Activated CD4-positive, alpha-beta T cell treated with anti-CD3 and anti-CD28 coated beads, Interleukin-2, amount 50 U/mL, for 48 hours (primary cell): ENCODE data around the gene TUT4.

Experiments
- DNase-seq, 2 experiments: peaks; one replicate each; pipeline ENCODE4 v3.0.0-alpha.2; 2020

Gene TUT4

GRCh38 chr1:52531249-52531872 is 21.5 kb downstream of the TUT4 start:
- DNase-seq, result no peak

DNA sequence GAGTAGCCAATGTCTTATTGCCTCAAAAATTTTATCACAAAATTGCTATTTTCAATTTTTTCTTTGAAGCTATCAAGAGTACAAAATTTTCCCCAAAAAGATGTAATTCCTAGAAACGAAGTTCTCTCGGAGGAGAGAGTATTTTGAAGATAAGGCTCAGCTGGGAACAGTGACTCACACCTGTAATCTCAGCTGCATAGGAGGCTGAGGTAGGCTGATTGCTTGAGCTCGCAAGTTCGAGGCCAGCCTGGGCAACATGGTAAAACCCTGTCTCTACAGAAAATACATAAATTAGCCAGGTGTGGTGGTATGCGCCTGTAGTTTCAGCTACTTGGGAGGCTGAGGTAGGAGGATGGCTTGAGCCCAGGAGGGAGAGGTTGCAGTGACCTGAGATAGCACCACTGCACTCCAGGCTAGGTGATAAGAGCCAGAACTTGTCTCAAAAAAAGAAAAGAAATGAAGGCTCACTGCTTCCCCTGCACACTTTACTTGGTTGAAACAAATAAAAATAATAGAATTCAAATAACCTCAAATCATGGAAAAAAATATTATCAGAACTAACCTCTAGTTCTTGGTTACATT is 22.2 kb downstream of the TUT4 start:
- DNase-seq, result no peak

DNA sequence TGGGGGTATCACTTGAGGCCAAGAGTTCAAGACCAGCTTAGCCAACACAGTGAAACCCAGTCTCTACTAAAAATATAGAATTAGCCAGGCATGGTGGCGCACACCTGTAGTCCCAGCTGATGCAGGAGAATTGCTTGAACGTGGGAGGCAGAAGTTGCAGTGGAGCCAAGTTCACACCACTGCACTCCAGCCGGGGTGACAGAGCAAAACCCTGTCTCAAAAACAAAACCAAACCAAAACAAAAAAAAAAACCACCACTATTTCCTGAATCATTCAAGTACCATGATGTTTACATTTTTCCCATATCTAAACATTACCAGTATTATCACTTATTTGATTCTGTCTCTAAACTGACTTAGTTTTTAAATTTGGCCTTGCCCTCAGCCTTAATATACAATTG is 29.5 kb downstream of the TUT4 start:
- peak; percentile 5 to 10 for DNase-seq

DNA sequence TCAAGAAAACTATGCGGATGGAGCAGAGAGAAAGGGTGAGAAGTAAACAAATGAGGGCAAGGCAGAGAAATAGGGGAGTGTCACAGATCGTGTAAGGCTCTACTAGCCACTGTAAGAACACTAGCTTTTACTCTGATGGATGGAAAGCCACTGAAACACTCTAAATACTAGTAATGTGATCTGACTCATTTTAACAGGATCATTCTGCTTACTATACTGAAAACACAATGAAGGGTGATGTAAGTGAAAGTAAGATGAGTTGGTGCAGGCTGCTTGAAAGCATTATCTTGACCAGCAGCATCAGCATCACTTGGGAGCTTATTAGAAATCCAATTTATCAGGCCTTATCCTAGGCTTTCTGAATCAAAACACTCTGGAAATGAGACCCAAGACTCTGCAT is 32.7 kb downstream of the TUT4 start:
- no peak for DNase-seq

GRCh38 chr1:52518962-52519361 is 33.9 kb downstream of the TUT4 start:
- DNase-seq, result no peak

DNA sequence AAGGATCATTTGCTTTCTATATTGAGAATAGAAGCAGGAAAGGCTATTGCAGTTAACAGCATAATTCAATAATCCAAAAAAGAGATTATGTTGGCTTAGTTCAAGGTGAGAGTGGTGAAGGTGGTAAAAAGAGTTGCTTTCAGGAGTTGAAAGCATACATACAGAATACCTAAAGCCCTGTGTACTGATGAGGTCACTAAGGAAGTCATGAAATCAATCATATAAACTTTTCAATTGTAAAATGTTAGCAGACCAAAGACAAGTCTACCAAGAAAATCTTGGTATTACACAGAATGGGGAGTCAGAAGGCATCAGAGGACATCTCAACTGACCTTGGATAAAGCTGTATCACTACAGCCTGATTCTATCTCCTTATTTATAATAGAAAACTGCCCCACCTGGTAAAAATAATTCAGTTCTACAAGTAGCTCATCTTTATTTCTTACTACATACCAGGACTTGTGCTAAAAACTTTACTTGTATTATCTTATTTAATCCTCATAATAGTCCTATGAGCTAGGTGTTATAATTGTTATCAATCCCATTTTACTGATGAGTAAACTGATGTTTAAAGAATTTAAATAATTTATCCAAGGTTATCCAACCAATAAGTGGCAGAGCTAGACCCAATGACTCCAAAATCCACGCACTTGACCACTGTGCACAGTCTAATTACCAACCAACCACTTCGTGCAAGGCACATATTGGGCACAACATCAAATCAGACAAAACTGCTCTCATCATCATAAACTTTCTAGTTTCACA is 40.9 kb downstream of the TUT4 start:
- DNase-seq, result no peak

DNA sequence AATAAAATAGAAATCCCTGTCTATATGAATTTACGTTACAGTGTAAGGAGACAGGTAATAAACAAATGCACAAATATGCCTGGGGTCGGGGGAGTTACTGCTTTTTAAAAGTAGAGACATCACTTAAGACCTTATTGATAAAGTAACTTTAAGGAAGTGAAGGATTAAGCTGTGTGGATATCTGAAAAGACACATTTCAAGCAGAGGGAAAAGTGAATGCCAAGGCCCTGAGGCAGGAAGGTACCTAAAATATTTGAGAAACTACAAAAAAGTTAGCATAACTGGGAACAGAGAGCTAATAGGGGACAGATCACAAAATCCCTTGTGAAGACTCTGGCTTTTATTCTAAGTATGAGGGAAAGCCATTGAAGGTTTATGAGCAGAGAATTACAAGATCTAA is 41.5 kb downstream of the TUT4 start:
- no peak for DNase-seq

DNA sequence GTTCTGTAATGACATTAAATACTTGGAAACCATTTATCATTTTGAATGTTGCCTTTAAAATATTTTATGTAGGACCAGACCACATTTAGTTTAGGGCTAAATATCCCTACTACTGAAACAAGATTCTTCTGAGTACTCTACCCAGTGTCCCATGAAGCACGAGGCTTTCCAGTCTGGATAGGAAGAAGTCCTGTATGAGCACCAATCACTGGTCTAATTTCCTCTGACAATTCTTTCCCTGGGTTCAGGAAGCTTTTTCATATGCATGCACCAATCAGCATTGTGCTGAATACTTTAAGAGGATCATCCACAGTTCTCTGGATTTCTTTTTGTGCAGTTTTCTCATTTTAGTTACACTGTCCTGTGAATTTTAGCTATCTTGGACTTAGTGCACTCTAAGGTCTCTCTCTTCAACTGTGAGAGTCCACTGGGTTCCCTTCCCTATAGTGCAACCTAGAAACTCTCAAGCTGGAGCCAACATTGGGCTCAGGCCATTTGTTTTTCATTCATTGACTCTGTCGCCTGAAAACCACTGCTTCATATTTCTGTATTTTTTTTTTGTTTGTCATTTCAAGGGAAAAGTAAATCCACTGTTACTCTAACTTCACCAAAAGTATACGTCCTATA is 45.9 kb downstream of the TUT4 start:
- DNase-seq, result no peak

GRCh38 chr1:52506349-52506748 is 46.5 kb downstream of the TUT4 start:
- no peak for DNase-seq

- no peak for DNase-seq
Measured at GRCh38 chr1:52504720-52505119, 48.2 kb downstream of the TUT4 start.

- no peak for DNase-seq
Measured at GRCh38 chr1:52503706-52504105, 49.2 kb downstream of the TUT4 start.

DNA sequence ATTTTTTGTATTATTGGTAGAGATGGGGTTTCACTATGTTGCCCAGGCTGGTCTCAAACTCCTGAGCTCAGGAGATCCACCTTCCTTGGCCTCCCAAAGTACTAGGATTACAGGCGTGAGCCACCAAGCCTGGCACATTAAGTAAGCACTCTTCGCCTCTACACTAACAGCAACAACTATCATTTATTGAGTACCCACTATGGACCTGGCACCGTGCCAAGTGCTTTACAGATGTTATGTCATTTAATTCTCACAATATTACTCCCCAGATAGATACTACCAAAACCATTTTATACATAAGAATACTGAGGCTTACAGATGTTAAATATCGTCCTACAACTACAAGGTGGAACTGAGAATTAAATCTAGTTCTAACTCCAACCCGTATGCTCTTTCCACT is 50.1 kb downstream of the TUT4 start:
- DNase-seq, result no peak

- DNase-seq, result no peak
Measured at GRCh38 chr1:52487632-52488031, 65.3 kb downstream of the TUT4 start.

DNA sequence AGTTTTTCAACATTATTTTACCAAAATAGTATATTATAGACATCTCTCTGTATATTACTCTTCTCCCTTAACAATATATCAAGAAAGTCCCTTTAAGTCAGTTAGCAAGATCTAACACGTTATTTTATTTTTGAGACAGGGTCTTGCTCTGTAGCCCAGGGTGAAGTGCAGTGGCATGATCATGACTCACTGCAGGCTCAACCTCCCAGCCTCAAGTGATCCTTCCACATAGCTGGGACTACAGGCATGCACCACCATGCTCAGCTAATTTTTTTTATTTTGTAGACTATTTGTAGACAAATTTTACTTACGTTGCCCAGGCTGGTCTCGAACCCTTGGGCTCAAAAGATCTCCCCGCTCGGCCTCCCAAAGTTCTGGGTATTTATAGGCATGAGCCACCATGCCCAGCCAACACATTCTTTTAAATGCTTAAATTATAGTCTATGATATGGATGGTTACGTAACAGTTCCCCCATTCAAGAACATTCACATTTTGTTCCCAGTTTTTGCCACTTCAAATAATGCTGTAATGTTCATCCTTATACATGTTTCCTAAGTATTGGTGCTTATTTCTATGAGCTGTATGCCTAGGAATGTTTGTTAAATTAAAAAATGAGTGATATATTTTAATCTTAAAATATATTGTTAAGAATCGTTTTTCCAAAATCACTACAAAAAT is 70.4 kb downstream of the TUT4 start:
- no peak for DNase-seq

- DNase-seq, result no peak
Measured at GRCh38 chr1:52479076-52479475, 73.8 kb downstream of the TUT4 start.

DNA sequence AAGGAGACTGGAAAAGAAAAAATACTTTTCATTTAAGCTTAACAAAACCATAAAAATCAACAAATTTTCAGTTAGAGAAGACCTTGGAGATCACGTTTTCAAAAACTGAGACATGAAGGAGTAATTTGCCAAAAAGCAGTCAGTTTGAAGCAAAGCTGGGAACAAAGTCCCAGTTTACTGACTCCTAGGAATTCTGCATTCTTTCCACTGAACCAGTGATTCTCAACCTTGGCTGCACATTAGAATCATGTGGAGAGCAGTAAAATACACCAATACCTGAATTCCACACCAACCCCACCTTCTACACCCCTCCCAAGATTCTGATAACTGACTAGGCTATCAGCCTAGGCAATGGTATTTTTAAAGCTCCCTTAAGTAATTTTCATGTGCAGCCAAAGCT is 75.0 kb downstream of the TUT4 start:
- no peak for DNase-seq

DNA sequence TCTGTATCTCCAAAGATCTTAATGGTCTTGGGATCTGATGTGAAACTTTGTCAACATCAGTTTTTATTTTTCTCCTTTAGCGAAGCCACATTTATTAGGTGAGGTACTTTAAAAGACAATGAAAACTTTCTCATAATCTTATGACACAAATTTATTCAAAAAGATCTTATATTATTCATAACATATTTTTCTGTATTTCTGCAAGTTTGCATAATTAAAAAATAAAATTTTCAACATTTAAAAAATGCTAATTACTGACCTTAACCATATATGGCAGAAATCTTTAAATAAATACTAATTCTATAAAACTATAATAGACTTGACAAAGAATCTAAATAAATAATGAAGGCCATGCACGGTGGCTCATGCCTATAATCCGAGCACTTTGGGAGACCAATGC is 75.9 kb downstream of the TUT4 start:
- no peak for DNase-seq

DNA sequence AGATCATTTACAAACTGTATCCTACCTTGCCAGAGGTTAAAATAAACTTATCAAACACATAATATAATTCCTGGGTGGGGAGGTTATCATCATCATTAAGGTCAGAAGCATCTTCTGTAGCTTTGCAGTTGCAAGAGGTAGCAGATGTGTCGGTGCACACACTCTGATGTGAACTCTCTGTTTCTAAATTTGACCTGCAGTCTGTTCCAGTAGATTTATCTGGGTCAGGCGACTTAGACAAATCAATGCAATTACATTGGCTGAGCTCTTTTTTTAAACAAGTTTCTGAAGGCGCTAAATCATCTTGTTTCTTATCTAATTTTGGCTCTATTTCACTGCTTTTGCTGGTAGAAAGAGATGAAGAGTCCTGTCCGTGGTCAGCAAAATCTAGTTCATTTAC is 78.1 kb downstream of the TUT4 start:
- no peak for DNase-seq

DNA sequence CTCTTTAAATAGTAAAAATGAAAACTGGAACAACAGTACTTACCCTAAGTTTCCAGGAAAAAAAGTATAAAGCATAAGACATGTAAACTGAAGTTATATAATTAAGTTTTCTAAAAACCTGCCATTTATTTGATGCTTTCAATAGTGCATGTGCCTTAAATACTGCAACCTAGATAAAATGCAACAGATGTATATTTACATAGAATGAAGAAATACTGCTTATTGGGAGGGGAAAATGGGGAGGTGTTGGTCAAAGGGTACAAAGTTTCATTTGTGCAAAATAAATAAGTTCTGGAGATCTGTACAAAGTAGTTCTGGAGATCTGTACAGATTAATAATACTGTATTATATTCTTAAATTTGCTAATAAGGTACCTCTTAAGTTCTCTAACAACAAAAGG is 79.9 kb downstream of the TUT4 start:
- no peak for DNase-seq

- no peak for DNase-seq
Measured at GRCh38 chr1:52472384-52472783, 80.5 kb downstream of the TUT4 start.

DNA sequence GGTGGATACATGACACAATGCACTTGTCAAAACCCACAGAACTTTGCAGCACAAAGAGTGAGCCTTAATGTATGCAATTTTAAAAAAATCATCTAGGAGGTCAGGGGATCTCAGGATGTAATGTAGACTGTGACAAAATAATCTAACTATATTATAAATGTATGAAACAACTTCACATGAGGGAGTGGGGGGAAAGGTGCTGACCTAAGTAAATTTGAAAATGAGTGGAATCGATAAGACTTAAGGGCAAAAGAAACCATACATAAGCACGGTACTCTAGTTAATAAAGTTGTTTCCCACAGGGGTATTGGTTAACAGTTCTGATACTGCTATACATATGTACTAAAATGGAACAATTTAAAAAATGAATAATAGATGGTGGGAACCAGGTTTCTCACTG is 83.8 kb downstream of the TUT4 start:
- DNase-seq, result no peak

DNA sequence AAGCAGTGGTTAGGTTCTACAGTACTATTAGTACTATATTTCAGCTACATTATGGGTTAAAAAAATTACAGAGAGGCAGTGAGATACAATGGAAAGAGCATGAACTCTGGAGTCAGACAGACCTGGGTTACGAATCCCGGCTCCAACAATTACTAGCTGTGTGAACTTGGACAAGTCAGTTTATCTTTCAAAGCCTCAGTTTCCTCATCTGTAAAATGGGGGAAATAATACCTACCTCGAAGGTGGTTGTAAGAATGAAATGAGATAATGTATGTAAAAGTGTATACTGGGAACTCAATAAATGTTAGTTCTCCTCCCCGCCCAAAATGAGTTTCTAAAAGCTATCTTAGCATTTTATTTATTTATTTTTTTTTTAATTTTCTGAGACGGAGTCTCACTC is 89.0 kb downstream of the TUT4 start:
- DNase-seq, result no peak

DNA sequence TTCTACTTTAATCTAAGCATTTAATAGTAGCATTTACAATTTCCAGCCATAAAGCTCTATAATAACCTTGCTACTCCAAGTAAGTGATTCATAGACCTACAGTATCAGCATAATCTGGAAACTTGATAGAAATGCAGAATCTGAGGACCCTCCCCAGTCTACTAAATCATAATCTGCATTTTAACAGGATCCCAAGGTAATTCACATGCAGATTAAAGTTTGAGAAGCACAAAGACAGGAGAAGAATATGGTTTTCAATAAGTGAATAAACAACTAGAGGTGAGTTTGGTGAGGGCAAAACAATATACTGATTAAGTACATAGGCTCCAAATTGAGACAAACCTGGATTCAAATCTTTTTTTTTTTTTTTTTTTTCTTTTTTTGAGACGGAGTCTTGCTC is 91.1 kb downstream of the TUT4 start:
- DNase-seq, result no peak

DNA sequence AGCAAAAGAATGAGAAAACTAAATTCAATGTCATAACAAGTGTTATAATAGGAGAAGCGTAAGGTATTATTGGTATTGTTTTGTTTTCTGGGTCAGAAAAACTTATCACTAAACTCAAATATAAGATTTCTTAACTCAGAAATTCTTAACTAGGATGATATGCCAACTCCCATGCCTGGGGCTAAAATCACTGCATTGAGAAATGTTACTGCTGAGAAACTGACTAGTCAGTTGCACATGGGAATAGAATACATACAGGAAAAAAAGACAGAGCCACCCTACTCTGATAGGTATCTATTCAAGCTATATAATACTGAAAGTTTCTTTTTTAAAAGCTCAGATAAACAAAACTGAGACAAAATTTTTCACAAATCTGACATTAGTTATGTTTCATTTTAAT is 92.2 kb downstream of the TUT4 start:
- no peak for DNase-seq
